ENCODE data around the gene KLHDC7B.

DNA sequence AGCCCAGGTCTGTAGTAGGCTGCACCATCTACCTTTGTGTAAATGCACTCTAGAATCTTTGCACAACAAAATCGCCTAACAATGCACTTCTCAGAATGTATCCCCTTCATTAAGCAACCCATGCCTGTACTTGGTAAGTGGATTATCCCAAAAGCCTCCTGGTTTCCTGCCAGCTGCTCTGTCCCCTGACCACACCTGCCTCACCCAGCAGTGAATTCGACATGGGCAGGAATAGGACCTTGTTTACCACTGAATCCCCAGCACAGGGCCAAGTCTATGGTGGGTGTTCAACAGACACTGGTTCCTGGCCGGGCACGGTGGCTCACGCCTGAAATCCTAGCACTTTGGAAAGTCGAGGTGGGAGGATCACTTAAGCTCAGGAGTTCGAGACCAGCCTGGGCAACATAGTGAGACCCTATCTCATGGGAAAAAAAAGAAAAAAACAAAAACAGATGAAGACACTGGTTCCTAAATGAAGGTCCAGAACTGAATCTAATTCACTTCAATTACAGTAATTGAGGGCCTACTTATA lies 22.1 kb downstream of the KLHDC7B start:
- TF ChIP-seq, protein P1, sequence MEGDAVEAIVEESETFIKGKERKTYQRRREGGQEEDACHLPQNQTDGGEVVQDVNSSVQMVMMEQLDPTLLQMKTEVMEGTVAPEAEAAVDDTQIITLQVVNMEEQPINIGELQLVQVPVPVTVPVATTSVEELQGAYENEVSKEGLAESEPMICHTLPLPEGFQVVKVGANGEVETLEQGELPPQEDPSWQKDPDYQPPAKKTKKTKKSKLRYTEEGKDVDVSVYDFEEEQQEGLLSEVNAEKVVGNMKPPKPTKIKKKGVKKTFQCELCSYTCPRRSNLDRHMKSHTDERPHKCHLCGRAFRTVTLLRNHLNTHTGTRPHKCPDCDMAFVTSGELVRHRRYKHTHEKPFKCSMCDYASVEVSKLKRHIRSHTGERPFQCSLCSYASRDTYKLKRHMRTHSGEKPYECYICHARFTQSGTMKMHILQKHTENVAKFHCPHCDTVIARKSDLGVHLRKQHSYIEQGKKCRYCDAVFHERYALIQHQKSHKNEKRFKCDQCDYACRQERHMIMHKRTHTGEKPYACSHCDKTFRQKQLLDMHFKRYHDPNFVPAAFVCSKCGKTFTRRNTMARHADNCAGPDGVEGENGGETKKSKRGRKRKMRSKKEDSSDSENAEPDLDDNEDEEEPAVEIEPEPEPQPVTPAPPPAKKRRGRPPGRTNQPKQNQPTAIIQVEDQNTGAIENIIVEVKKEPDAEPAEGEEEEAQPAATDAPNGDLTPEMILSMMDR (conservative IDR thresholded peaks at IDR 0.05; ENCODE audit: low read depth, low read length), result no peak
- no peak for TF ChIP-seq EZH2 (IDR thresholded peaks at IDR 0.05; ENCODE audit: low read length, unreplicated experiment)
- TF ChIP-seq EZH2phosphoT487 (IDR thresholded peaks at IDR 0.05; ENCODE audit: borderline replicate concordance, low read length), result no peak
